Mesothelial cell of epicardium (in vitro differentiated cells): ENCODE results near the gene SPINK8. TPM values are rescaled to one million over a fixed set of nuclear protein-coding genes. Genes with fewer than 3 reads are reported as not detected.

Experiments
- DNase-seq, 2 experiments: peaks; one replicate each; pipeline ENCODE4 v3.0.0; 2021; ENCODE audit warnings: low spot score in 2 of 2; ENCODE audit not compliant: unreplicated experiment in 2 of 2
- H3K27ac Mint-ChIP-seq: 2 replicates; pipeline ENCODE4 v1.8.0; 2021; ENCODE audit warnings: mixed read lengths
- H3K27me3 Mint-ChIP-seq: 2 replicates; pipeline ENCODE4 v1.8.0; 2021; ENCODE audit warnings: low read depth, mixed read lengths
- H3K36me3 Mint-ChIP-seq: 2 replicates; pipeline ENCODE4 v1.8.0; 2021; ENCODE audit warnings: mixed read lengths
- H3K4me1 Mint-ChIP-seq: 2 replicates; pipeline ENCODE4 v1.8.0; 2021; ENCODE audit warnings: mixed read lengths
- H3K4me3 Mint-ChIP-seq: 2 replicates; pipeline ENCODE4 v1.8.0; 2021; ENCODE audit warnings: mild to moderate bottlenecking, moderate library complexity, mixed read lengths
- H3K9me3 Mint-ChIP-seq: 2 replicates; pipeline ENCODE4 v1.8.0; 2021; ENCODE audit warnings: mixed read lengths
- CTCF ChIP-seq: fragments of 200-600 bp; sonication (generic); IDR thresholded peaks from one replicate; pipeline ENCODE4 v1.5.0; 2021; ENCODE audit warnings: antibody characterized with exemption; ENCODE audit not compliant: unreplicated experiment
- total RNA-seq: library from RNA; stranded (reverse); gene quantifications from 3 replicates; pipeline ENCODE4 v1.2.1, GENCODE V29; 2021

SPINK8 gene
- total RNA-seq, 1 donor from 2014 or later = not detected

- TF ChIP-seq CTCF = no peak
- Mint-ChIP-seq H3K4me1 (peaks cover 12% of the 10 kb centered on the region), H3K4me3 (no peak overlapping the region), H3K27me3 (no peaks in the 10 kb centered on the region), H3K9me3 (peaks cover 4% of the 10 kb centered on the region), H3K36me3 (peaks cover 38% of the 10 kb centered on the region), H3K27ac (no peak overlapping the region)
- DNase-seq = no peak
Observed at GRCh38 chr3:48296699-48297098, 36.8 kb downstream of the SPINK8 start.

DNA sequence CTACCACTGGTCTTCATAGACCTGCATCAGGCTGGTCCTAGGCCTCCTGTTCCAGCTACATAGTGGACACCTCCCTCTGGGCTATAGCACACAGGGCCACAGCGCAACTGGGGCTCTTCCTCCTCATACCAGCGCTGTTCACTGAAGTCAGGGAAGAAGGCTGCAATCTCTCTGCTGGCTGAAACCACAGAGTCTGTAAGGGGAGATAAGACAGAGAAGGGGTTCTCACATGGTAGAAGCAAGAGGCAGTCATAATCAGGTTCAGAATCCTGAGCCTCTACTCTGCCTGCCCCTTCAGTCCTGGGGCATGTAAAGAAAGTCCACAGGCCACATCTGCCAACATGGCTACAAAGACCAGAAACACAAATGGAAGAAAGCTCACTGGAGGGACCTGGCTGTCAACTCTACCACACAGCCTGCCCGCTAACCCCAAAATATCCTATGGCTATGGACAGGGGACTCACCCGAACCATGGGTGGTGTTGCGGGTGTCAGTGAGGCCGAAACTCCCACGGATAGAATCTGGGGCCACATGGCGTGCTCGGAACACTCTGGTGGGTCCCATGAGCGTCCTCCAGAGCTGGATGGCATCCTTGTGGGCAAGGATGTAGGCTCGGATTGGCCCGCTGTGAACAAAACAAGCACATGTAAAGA lies 38.7 kb downstream of the SPINK8 start:
- Mint-ChIP-seq H3K27me3 (no peaks in the 10 kb centered on the region), H3K4me1 (no peaks in the 10 kb centered on the region), H3K4me3 (no peak overlapping the region), H3K27ac (no peak overlapping the region), H3K9me3 (peaks cover 11% of the 10 kb centered on the region), H3K36me3 (peaks cover 44% of the 10 kb centered on the region)
- TF ChIP-seq CTCF = no peak
- no peak for DNase-seq

DNA sequence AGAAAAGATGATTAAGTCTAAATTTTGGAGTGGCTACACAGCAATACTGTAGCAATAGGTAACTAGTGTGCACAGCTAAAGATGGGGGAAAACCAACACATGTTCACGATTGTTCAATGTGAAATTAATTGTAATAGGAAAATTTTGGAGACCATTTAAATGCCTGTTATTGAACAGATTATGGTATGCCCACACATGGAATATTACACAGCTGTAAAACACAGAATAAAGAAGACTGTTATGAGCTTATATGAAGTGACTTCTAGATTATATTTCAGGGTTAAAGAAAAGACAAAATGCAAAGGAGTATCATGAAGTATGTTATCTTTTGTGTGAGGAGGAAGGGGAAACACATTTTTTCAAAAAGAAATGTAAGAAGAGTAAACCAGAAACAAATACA lies 43.8 kb downstream of the SPINK8 start:
- DNase-seq = no peak
- H3K4me1 Mint-ChIP-seq = no peaks in the 10 kb centered on the region
- H3K9me3 Mint-ChIP-seq = peaks cover 19% of the 10 kb centered on the region
- no peak overlapping the region for H3K27ac Mint-ChIP-seq
- H3K4me3 Mint-ChIP-seq = no peak overlapping the region
- peaks cover 41% of the 10 kb centered on the region for H3K36me3 Mint-ChIP-seq
- TF ChIP-seq CTCF = no peak
- no peaks in the 10 kb centered on the region for H3K27me3 Mint-ChIP-seq

DNA sequence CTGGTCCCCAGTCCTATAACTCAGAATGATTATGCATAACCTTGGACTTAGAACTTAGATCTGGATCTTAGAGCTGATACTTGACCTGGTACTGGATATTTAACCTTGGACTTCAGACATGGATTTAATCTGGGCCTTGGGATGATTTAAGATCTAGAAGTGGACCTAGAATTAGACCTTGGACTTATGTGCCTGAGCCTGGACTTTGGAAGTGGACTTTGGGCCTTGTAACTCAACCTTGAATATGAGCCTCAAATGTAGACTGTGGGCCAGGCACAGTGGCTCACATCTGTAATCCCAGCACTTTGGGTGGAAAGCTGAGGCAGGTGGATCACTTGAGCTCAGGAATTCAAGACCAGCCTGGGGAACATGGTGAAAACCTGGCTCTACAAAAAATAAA lies 46.4 kb downstream of the SPINK8 start:
- DNase-seq = no peak
- Mint-ChIP-seq H3K4me3 (no peak overlapping the region), H3K4me1 (no peaks in the 10 kb centered on the region), H3K27me3 (no peaks in the 10 kb centered on the region), H3K27ac (no peak overlapping the region), H3K36me3 (peaks cover 24% of the 10 kb centered on the region), H3K9me3 (peaks cover 17% of the 10 kb centered on the region)
- no peak for TF ChIP-seq CTCF

DNA sequence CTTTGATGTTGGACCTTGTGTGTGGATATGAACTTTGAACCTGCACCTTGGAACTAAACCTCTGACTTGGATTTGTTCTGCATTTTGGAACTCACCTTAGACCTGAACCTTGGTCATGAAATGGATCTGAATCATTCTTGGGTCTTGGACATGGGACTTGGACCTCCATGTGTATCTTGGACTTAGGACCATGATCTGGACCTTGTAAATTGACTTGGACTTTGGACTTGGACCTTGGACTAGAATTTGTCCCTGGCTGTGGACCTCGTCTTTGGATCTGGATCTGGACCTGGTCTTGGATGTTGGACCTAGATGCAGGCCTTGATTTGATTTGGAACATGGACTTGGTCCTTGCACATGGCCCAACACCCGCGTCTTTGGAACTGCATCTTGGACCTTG lies 47.2 kb downstream of the SPINK8 start:
- Mint-ChIP-seq H3K9me3 (peaks cover 16% of the 10 kb centered on the region), H3K27me3 (no peaks in the 10 kb centered on the region), H3K27ac (no peak overlapping the region), H3K4me1 (no peaks in the 10 kb centered on the region), H3K36me3 (peaks cover 22% of the 10 kb centered on the region), H3K4me3 (no peak overlapping the region)
- TF ChIP-seq CTCF = no peak
- no peak for DNase-seq

- Mint-ChIP-seq H3K4me3 (no peak overlapping the region), H3K27me3 (no peaks in the 10 kb centered on the region), H3K27ac (no peak overlapping the region), H3K36me3 (peaks cover 19% of the 10 kb centered on the region), H3K9me3 (peaks cover 10% of the 10 kb centered on the region), H3K4me1 (no peaks in the 10 kb centered on the region)
- no peak for TF ChIP-seq CTCF
- no peak for DNase-seq
Observed at GRCh38 chr3:48285675-48286074, 47.8 kb downstream of the SPINK8 start.
